ENCODE measurements around the gene MAPK8IP3. TPM values are rescaled to one million over a fixed set of nuclear protein-coding genes. Genes with fewer than 3 reads are reported as not detected.
A peak's percentile ranks its signal among the peaks of the same experiment; 100 is the strongest.
"Not testable (repeated sequence)": the region's sequence is repeated elsewhere in the genome, so short reads cannot be mapped to it uniquely, and the experiment has no call there.

Gene MAPK8IP3
- total RNA-seq, 1 donor from 2014 or later, result 46.1 TPM

- DNase-seq, result no peak
Observed at GRCh38 chr16:1677339-1677738, 28.7 kb upstream of the MAPK8IP3 start.

DNA sequence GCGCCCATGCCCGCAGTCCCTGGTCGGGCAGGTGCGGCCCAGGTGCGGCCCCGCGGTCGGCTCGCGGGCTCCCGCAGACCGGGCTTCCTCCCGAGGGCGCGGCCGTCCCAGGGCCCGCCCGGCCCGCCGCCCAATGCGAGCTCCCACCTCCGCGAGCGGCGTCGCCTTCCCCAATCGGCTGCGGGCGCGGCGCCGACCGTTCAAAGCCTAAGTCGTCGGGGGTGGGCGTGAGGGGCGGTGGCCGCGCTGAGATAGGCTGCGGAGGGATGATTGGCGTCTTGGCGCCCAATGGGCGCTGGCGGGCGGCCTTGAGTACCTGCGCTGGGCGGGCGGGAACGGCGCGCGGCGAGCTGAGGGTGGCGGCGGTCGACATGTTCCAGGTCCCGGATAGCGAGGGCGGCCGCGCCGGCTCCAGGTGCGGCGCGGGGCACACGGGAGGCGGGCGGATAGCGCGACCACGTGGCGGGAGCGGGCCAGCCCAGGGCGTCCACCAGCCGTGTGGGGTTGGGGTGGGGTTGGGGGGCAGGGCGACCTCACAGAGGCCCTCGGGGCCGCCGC lies 28.0 kb upstream of the MAPK8IP3 start, which contains the start of gene JPT2:
TSS of gene JPT2 (plus strand) at position 338 of the 558 bp plus-strand sequence. CDS start at position 372, 34 bp downstream.
- DNase-seq, result peak; percentile 82

GRCh38 chr16:1678500-1679098 lies 27.4 kb upstream of the MAPK8IP3 start:
- DNase-seq, result no peak

DNA sequence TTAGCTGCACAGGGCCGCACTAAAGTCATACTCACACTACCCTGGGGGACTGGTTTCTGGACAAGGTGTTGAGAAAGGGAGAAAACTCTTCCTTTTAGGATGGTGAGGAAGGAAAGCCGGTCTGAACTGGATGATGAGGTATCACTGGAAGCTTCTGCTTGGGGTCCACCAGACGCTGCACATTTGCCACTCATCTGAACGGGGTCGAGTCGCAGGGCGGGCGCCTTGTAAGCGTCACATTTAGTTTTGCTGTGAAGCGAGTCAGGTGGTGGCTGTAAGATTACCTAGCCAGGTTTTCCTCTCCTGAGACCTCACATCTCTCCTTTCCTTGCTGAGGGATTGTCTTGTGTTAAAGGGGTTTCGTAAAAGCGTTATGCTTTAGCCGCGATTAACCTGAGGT lies 25.6 kb upstream of the MAPK8IP3 start:
- no peak for DNase-seq

- no peak for DNase-seq
Observed at GRCh38 chr16:1681032-1681431, 25.0 kb upstream of the MAPK8IP3 start.

DNA sequence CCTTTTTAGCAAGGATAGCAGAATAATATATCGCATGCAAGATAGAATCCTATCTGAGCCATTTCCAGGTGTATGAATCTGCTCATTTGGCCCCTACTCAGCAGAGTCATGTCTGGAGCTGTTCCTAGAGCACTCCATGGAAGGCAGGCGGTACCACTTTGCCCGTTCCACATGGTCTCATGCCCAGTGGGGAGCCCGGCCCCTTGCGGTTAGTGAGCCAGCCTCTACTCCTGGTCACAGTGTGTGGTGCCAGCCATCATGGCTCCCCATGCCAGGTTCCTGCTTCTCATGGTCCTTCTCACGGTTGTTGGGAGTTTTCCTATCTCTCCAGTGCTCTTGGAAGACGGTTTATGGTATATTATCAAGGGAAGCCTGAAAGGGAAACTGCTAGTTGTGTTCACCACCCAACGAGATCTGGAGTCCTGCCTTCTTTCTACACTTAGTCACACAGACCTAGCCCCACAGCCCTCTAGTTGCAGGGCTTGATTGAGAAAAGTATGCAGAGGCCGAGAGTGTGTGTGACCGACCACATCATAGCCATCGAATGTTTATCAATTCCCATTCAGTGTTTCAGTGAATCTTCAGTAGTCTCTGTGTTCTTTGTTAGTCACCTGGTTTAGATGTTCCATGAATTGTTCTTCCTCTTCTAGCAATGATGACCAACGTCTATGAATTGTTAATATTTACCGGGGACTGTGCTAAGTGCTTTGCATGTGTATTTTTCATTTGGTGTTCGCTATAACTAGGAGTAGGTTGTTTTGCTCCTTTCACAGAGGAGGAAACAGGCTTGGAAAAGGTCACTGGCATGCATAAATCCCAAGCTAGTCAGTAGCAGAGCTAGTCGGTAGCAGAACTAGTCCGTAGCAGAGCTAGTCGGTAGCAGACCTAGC lies 18.3 kb upstream of the MAPK8IP3 start:
- DNase-seq, result no peak

GRCh38 chr16:1688807-1689560 lies 17.0 kb upstream of the MAPK8IP3 start:
- no peak for DNase-seq

DNA sequence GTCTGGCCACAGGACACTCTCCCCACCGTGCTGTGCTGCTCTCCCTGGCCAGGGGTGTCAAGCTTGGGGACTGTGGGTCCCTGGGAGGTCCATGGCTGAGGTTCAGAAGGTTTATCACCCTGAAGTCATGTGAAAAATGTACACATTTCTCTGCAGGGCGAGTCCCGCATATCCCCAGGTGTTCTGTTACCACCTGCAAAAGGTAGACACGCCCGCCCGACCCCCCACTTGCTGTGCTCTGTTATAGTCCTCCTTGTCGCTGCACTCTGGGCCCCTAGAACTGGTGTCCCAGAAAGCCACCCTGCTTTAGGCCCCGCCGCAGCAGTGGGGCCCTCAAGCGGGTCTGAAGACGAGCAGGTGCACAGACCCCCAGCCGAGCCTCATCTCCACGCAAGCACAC lies 16.1 kb upstream of the MAPK8IP3 start:
- no peak for DNase-seq

DNA sequence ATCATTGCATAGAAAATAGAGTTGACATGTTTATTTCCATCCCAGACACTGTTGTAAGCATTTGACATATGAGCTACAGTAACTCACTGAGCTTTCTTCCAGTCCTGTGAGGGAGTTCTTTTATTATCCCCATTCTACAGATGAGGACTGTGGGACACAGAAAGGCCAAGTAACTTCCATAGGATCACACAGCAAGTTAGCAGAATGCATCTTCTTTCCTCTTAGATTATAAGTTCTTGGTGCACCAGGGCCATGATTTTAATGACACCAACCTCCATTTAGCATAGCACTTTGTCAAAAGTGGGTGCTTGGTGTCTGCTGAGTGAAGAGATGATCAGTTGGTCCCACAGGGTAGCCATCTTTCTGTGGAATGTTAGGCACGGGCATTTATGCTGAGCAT lies 15.2 kb upstream of the MAPK8IP3 start:
- DNase-seq, result no peak

DNA sequence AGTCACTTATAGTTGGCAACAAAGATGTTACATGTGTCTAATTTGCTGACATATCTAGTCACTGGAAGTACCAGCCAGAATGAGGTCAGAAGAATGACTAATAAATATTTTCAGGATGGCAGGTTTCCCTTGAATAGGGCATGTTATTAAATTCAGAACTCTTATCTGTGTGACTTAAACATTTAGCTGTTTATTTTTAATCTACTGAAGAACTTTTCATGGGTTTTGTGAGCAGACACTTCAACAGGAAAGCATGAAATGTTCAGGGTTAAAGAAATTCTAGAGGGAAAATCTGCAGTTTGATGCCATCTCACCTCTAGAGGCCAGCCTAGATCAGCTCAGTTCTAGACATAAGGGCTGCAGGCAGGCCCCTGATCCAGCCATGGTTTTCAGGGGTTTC lies 14.7 kb upstream of the MAPK8IP3 start:
- no peak for DNase-seq

DNA sequence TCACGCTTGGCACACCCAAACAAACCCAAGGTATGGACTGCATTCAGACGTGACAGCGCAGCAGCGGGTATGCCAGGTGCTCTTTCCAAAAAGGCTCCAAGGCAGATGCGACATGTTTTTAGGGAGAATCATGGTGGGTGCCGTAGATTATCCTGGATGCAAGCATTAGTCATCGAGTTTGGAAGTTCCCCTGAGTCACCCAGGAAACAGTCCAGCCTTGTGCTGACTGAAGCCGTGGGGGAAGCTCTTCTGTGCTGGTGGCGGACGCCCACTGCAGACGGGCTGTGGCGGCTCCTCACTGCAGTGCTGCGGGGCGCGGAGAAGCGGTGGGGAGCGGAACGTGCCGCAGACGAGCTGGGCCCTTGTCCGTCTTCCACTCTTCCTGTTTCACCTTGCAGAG lies 14.0 kb upstream of the MAPK8IP3 start:
- DNase-seq, result no peak

DNA sequence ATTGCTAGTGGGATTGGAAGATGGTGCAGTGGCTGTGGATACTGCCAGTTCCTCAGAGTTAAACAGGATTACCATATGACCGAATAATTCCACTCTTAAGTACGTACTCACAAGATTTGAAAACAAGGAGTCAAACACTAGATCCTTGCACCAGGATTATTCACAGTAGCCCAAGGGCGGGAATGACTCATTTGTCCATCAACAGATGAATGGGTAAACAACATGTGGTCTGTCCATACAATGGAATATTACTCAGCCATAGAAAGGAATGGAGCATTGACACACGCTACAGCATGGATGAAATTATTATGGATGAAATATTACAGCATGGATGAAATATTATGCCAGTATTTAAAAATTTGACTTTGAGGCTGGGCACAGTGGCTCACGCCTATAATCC lies 9.1 kb upstream of the MAPK8IP3 start:
- no peak for DNase-seq

- DNase-seq, result no peak
Observed at GRCh38 chr16:1698680-1699079, 7.3 kb upstream of the MAPK8IP3 start.

GRCh38 chr16:1700246-1700645 lies 5.7 kb upstream of the MAPK8IP3 start:
- no peak for DNase-seq

DNA sequence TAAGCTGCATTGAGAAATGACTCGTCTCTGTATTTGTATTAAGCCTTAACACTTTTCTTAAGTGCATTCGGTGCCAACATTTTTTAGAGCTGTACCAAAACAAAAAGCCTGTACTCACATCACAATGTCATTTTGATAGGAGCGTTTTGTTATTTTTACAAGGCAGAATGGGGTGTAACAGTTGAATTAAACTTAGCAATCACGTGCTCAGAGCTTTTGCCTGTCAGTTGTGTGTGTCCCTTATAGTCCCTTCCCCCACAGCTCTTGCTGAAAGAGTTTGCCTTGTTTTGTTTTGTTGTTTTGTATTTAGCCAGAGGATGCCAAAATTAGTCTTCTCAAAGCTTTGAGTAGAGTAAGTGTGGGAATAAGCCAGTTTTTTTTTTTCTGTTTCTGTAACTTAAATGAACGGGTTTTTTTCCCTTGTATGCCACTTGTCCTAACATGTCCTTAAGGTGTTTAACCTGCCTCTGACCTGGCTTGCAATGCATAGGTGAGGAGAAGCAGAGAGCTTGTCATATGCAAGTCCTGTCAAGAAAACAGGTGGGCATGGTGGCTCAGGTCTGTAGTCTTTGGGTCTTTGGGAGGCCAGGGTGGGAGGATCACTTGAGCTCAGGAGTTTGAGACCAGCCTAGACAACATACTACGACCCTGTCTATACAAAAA lies 4.6 kb upstream of the MAPK8IP3 start:
- DNase-seq, result no peak

- DNase-seq, result not testable (repeated sequence)
Observed at GRCh38 chr16:1705324-1705687, 689 bp upstream of the MAPK8IP3 start.

GRCh38 chr16:1706386-1707192 lies 594 bp downstream of the MAPK8IP3 start:
- no peak for DNase-seq

DNA sequence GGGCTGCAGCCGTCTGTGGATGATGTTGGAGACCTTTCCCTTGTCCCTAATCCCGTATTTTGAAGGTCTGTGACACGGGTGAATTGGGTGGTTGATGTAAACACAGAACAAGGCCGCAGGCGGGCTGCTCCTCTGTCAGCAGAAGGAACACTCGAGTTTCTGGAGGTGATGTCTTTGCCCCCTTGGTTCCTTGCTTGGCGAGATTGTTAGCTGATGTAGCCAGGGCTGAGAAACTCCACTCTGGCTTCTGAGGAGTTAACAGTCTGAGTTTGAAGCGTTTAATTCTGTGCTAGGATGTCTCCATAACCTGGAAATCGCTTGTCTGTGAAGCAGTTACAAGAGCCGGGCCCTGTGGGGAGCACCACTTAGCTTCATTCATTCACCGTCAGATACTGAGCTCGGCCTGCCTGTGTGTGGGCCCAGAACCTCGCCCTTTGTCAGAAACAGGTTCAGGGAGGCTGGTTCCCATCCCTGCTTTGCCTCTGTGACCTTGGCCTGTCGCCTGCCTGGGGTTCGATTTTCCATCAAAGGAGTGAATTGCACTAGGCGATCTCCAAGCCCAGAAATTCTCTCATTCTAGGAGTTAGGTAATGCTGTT lies 1.3 kb downstream of the MAPK8IP3 start:
- DNase-seq, result no peak

DNA sequence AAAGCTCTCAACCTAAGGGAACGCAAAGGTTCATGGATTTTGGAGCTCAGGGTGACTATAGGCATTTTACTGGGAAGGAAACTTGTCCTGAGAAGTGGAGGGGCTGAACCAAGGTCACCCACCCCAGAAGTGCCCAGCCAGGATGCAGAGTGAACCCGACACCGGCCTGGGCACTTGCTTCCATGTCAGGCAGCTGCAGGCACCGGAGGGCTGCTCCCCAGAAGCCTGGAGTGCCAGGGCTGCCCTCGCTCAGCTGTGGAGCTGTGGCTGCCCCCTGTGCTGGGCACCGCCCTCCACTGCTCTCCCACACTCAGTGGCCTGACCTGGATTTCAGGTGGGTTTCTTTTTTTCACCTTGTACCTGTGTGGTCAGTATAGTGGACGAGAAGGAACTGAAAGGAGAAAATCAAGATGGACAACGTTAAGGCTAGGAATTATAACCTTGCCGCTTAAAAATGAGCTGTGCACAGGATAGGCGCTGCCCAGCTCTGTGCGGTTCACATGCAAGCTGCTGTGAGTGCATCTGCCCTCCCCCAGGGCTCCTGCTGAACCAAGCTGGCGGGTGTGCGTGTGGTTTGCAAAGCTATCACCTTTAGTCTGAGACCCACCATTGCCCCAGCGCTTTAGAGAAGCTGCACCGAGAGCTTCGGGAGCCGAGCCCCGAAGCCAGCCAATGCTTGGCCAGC lies 2.2 kb downstream of the MAPK8IP3 start:
- DNase-seq, result no peak

- DNase-seq, result no peak
Observed at GRCh38 chr16:1708768-1709180, 2.8 kb downstream of the MAPK8IP3 start.
